Loucy (cell line): ENCODE measurements around the gene ZNF800.

ENCODE experiments used
- H2AFZ ChIP-seq: fragments of 200-600 bp; sonication (generic); 2 replicates; pipeline ENCODE4 v1.6.0; 2016; ENCODE audit warnings: antibody characterized with exemption, mild to moderate bottlenecking, low read length, moderate library complexity
- H3F3A ChIP-seq: fragments of 200-600 bp; 2 replicates; pipeline ENCODE4 v1.6.0; 2016; ENCODE audit warnings: antibody characterized with exemption, low read depth, mild to moderate bottlenecking
- H3K27me3 ChIP-seq: fragments of 200-600 bp; sonication (generic); 2 replicates; pipeline ENCODE4 v1.6.1; 2014; ENCODE audit warnings: low read length, mild to moderate bottlenecking; ENCODE audit not compliant: insufficient read depth, poor library complexity, severe bottlenecking
- H3K36me3 ChIP-seq: fragments of 200-600 bp; sonication (generic); 2 replicates; pipeline ENCODE4 v1.6.1; 2016; ENCODE audit warnings: low read length; ENCODE audit not compliant: insufficient read depth
- H3K4me1 ChIP-seq: fragments of 200-600 bp; sonication (generic); 2 replicates; pipeline ENCODE4 v1.5.1; 2014; ENCODE audit warnings: low read length, mild to moderate bottlenecking; ENCODE audit not compliant: insufficient read depth, poor library complexity, severe bottlenecking
- H3K4me2 ChIP-seq: fragments of 200-600 bp; sonication (generic); 2 replicates; pipeline ENCODE4 v1.6.0; 2014; ENCODE audit warnings: antibody characterized with exemption, low read length, low read depth, mild to moderate bottlenecking; ENCODE audit not compliant: poor library complexity, severe bottlenecking
- H3K4me3 ChIP-seq: fragments of 200-600 bp; sonication (generic); 2 replicates; pipeline ENCODE4 v1.5.1; 2014; ENCODE audit warnings: low read length, mild to moderate bottlenecking, mixed read lengths; ENCODE audit not compliant: poor library complexity, severe bottlenecking
- H3K79me2 ChIP-seq: fragments of 200-600 bp; sonication (generic); 2 replicates; pipeline ENCODE4 v1.6.1; 2014; ENCODE audit warnings: low read length; ENCODE audit not compliant: insufficient read depth
- H3K9ac ChIP-seq: fragments of 200-600 bp; sonication (generic); 2 replicates; pipeline ENCODE4 v1.6.0; 2014; ENCODE audit warnings: mild to moderate bottlenecking, low read depth, low read length, moderate library complexity; ENCODE audit not compliant: poor library complexity, severe bottlenecking
- H3K9me2 ChIP-seq: fragments of 200-600 bp; sonication (generic); replicated peaks from 2 replicates; pipeline ENCODE4 v1.6.1; 2016; ENCODE audit warnings: low read depth, low read length, mixed read lengths
- H3K9me3 ChIP-seq: fragments of 200-600 bp; sonication (generic); 2 replicates; pipeline ENCODE4 v1.6.1; 2014; ENCODE audit warnings: mild to moderate bottlenecking, antibody characterized with exemption, low read length, low read depth; ENCODE audit not compliant: insufficient read depth
- H4K20me1 ChIP-seq: fragments of 200-600 bp; sonication (generic); 2 replicates; pipeline ENCODE4 v1.6.0; 2014; ENCODE audit warnings: antibody characterized with exemption, low read length, mild to moderate bottlenecking; ENCODE audit not compliant: insufficient read depth, poor library complexity, severe bottlenecking
- EZH2phosphoT487 ChIP-seq: fragments of 200-600 bp; IDR thresholded peaks from 2 replicates; pipeline ENCODE4 v1.6.1; 2018; ENCODE audit warnings: antibody characterized with exemption, mild to moderate bottlenecking, moderate library complexity, borderline replicate concordance
- TF ChIP-seq, protein P1 (sequence below): fragments of 200-600 bp; sonication (generic); conservative IDR thresholded peaks from 2 replicates; pipeline ENCODE4 v1.5.1; 2014; ENCODE audit warnings: mild to moderate bottlenecking, antibody characterized with exemption, low read length

Gene ZNF800

GRCh38 chr7:127380479-127380878, 12.0 kb downstream of the ZNF800 start:
- H3K79me2 ChIP-seq, result peaks cover 87% of the 10 kb centered on the region
- H3K9me3 ChIP-seq, result no peaks in the 10 kb centered on the region
- peaks cover 17% of the 10 kb centered on the region for H3K4me1 ChIP-seq
- H3K9ac ChIP-seq, result no peak overlapping the region
- no peak overlapping the region for H3K4me3 ChIP-seq
- no peaks in the 10 kb centered on the region for H3K27me3 ChIP-seq
- H3K9me2 ChIP-seq, result no peaks in the 10 kb centered on the region
- peaks cover 96% of the 10 kb centered on the region for H4K20me1 ChIP-seq
- no peak overlapping the region for H2AFZ ChIP-seq
- peaks cover 41% of the 10 kb centered on the region for H3K36me3 ChIP-seq
- H3K4me2 ChIP-seq, result peak overlapping the region; percentile 27
- TF ChIP-seq EZH2phosphoT487, result no peak
- TF ChIP-seq, protein P1, sequence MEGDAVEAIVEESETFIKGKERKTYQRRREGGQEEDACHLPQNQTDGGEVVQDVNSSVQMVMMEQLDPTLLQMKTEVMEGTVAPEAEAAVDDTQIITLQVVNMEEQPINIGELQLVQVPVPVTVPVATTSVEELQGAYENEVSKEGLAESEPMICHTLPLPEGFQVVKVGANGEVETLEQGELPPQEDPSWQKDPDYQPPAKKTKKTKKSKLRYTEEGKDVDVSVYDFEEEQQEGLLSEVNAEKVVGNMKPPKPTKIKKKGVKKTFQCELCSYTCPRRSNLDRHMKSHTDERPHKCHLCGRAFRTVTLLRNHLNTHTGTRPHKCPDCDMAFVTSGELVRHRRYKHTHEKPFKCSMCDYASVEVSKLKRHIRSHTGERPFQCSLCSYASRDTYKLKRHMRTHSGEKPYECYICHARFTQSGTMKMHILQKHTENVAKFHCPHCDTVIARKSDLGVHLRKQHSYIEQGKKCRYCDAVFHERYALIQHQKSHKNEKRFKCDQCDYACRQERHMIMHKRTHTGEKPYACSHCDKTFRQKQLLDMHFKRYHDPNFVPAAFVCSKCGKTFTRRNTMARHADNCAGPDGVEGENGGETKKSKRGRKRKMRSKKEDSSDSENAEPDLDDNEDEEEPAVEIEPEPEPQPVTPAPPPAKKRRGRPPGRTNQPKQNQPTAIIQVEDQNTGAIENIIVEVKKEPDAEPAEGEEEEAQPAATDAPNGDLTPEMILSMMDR, result no peak
- no peaks in the 10 kb centered on the region for H3F3A ChIP-seq

- H3K79me2 ChIP-seq, result peaks cover 85% of the 10 kb centered on the region
- peaks cover 17% of the 10 kb centered on the region for H3K4me1 ChIP-seq
- H3F3A ChIP-seq, result no peaks in the 10 kb centered on the region
- no peak overlapping the region for H3K4me3 ChIP-seq
- no peaks in the 10 kb centered on the region for H3K9me3 ChIP-seq
- H4K20me1 ChIP-seq, result peaks cover 95% of the 10 kb centered on the region
- H2AFZ ChIP-seq, result no peak overlapping the region
- H3K36me3 ChIP-seq, result peaks cover 41% of the 10 kb centered on the region
- TF ChIP-seq, protein P1, result no peak
- no peak for TF ChIP-seq EZH2phosphoT487
- H3K4me2 ChIP-seq, result peak overlapping the region; percentile 27
- H3K9me2 ChIP-seq, result no peaks in the 10 kb centered on the region
- H3K27me3 ChIP-seq, result no peaks in the 10 kb centered on the region
- H3K9ac ChIP-seq, result no peak overlapping the region
Measured at GRCh38 chr7:127379642-127380041, 12.9 kb downstream of the ZNF800 start.

DNA sequence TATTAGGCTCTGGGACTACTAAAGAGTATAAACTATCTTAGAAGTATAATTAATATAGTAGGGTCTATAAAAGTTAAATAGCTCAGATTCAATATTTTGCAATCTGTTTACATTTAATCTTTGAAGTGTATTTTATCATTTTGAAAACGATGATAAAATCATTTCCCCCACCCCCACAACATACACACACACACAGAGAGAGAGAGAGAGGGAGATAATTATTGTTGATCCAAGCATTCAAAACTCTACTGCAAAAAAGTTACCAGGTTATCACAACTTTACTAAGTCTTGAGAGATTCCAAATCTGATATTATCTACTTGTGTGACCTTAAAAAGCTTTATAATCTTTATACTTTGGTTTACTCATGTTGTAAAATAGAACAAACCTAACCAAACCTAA, 14.0 kb downstream of the ZNF800 start:
- Histone ChIP-seq H4K20me1 (peaks cover 91% of the 10 kb centered on the region), H3K9me2 (no peaks in the 10 kb centered on the region), H3K79me2 (peaks cover 80% of the 10 kb centered on the region), H3K27me3 (no peaks in the 10 kb centered on the region), H3K4me2 (peak overlapping the region; percentile 13), H3K9me3 (no peaks in the 10 kb centered on the region), H3F3A (no peaks in the 10 kb centered on the region), H3K36me3 (peaks cover 51% of the 10 kb centered on the region), H3K9ac (no peak overlapping the region), H2AFZ (no peak overlapping the region), H3K4me1 (peaks cover 16% of the 10 kb centered on the region), H3K4me3 (no peak overlapping the region)
- TF ChIP-seq, protein P1, result no peak
- TF ChIP-seq EZH2phosphoT487, result no peak
